K562 (cell line): ENCODE results near the gene RHOBTB3. TPM values are rescaled to one million over a fixed set of nuclear protein-coding genes. Genes with fewer than 3 reads are reported as not detected.
A peak's percentile ranks its signal among the peaks of the same experiment; 100 is the strongest.

Source experiments
- BACH1 ChIP-seq: fragments of 200-800 bp; sonication (Bioruptor generic); IDR thresholded peaks from 2 replicates; pipeline ENCODE4 v1.6.1; 2016; ENCODE audit warnings: missing genetic modification characterization, missing compliant biosample characterization
- CREBBP ChIP-seq: IDR thresholded peaks from one replicate; pipeline ENCODE4 v1.6.1; 2012; ENCODE audit warnings: low read depth, mild to moderate bottlenecking, control low read depth, inconsistent platforms, low read length
- EZH2 ChIP-seq: IDR thresholded peaks from 2 replicates; pipeline ENCODE4 v1.6.1; 2012; ENCODE audit warnings: low read depth, mild to moderate bottlenecking, inconsistent platforms, low read length, borderline replicate concordance
- HIVEP1 ChIP-seq: fragments of 250-450 bp; sonication (Bioruptor Pico); IDR thresholded peaks from 2 replicates; pipeline ENCODE4 v1.4.0; 2020; ENCODE audit warnings: mild to moderate bottlenecking
- RUNX1 ChIP-seq: sonication (generic); IDR thresholded peaks from 2 replicates; pipeline ENCODE4 v1.6.1; 2016; ENCODE audit warnings: antibody characterized with exemption, low read depth
- SP1 ChIP-seq: sonication (generic); formaldehyde crosslinking; IDR thresholded peaks from 2 replicates; pipeline ENCODE4 v1.8.1; 2022; ENCODE audit warnings: mild to moderate bottlenecking, missing genetic modification reagents
- THRB ChIP-seq: fragments of 450-650 bp; formaldehyde crosslinking; conservative IDR thresholded peaks from 2 replicates; pipeline ENCODE4 v1.4.0; 2022; ENCODE audit warnings: mild to moderate bottlenecking, missing genetic modification characterization
- ZKSCAN1 ChIP-seq: fragments of 150-350 bp; IDR thresholded peaks from 2 replicates; pipeline ENCODE4 v1.6.1; 2016; ENCODE audit warnings: low read depth, low read length
- ZNF274 ChIP-seq: IDR thresholded peaks from 2 replicates; pipeline ENCODE4 v1.6.1; 2011; ENCODE audit warnings: low read depth, mild to moderate bottlenecking, low read length, moderate library complexity, borderline replicate concordance
- polyA plus RNA-seq, 8 experiments: library from polyadenylated mRNA; depleted of rRNA in 4 of 8; stranded (reverse) in 5 of 8; unstranded in 3 of 8; fragments of >200 nt; fragmentation: Nextera tagmentation in 2 of 8; fragmentation: Illumina TruSeq in 1 of 8; extraction: Ambion mirVana in 2 of 8; extraction: Trizol in 1 of 8; gene quantifications; 2 replicates each; pipeline versions ENCODE4 v1.2.1 to v1.2.3, GENCODE V29; 2011 to 2014; ENCODE audit warnings: inconsistent platforms in 1 of 8, missing spikeins in 1 of 8
- total RNA-seq, 7 experiments: library from RNA; depleted of rRNA in 6 of 7; stranded (reverse); fragments of >200 nt in 6 of 7; fragmentation: Illumina TruSeq in 2 of 7; extraction: Trizol in 2 of 7; gene quantifications; 2 replicates each; pipeline versions ENCODE4 v1.2.1 to v1.2.3, GENCODE V29; 2011 to 2021; ENCODE audit warnings: low replicate concordance in 1 of 7
- TF ChIP-seq, protein P1 (sequence below), 2 experiments: fragments of 250-450 bp in 1 of 2; fragments of 450-650 bp in 1 of 2; sonication (Bioruptor Pico) in 1 of 2; IDR thresholded peaks; 2 replicates each; pipeline versions ENCODE4 v1.6.1 to v1.8.0; 2016 to 2021; ENCODE audit warnings: mild to moderate bottlenecking in 2 of 2, moderate library complexity in 2 of 2, missing compliant biosample characterization in 1 of 2, missing genetic modification characterization in 1 of 2
- TF ChIP-seq, protein P2 (sequence below): fragments of 200-800 bp; sonication (Bioruptor generic); IDR thresholded peaks from 2 replicates; pipeline ENCODE4 v1.6.1; 2016; ENCODE audit warnings: missing genetic modification characterization, missing compliant biosample characterization
- TF ChIP-seq, protein P3 (sequence below): IDR thresholded peaks from 2 replicates; pipeline ENCODE4 v1.6.1; 2016; ENCODE audit warnings: missing genetic modification characterization, missing compliant biosample characterization
- TF ChIP-seq, protein P4 (sequence below): sonication (generic); formaldehyde crosslinking; IDR thresholded peaks from 2 replicates; pipeline ENCODE4 v1.8.0; 2022; ENCODE audit warnings: mild to moderate bottlenecking, missing genetic modification reagents

The RHOBTB3 gene
- total and polyA plus RNA-seq, 9 of the 15 experiments (the other 6 are each of a cell fraction or from before 2014, with no cell fraction given), result 39.7 to 143 (median 115) TPM

DNA sequence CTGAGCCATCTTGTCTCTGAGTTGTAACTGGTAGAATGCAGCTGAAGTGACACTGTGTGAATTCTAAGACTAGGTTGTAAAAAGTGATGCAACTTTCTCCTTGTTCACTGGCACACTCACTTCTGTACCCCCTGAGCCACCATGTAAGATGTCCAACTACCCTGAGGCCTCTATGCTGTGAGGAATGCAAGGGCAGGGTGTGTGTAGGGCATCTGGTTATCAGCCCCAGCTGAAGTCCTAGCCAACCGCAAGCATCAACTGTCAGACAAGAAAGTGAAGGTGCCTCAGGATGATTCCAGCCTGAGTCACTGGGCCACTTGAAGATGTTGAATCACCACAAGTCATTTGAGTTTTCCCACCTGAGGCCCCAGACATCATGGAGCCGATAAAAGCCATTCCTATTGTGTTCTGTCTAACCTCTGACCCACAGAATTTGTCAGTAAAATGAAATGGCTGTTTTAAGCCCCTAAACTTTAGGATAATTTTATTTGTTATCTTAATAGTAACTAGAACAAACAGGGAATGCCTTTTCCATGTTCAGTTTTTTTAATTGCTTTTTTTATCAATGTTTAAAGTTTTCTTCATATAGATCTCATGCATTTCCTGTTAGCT is 18.7 kb upstream of the RHOBTB3 start (continued):
- peak; percentile 75; the same call in 1 of the 2 replicates for TF ChIP-seq ZKSCAN1
- TF ChIP-seq ZNF274, result no peak
- 0 out of 2 replicates have a peak, but pooled peaks have one; percentile 67 for TF ChIP-seq THRB
- TF ChIP-seq SP1 (CRISPR knock-in tag), result peak; percentile 70
- TF ChIP-seq, protein P1, sequence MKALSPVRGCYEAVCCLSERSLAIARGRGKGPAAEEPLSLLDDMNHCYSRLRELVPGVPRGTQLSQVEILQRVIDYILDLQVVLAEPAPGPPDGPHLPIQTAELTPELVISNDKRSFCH (CRISPR knock-in tag; IDR thresholded peaks at IDR 0.05), result no peak
- TF ChIP-seq, protein P1 (tag; IDR thresholded peaks at IDR 0.05), result peak; percentile 92
- TF ChIP-seq, protein P2, sequence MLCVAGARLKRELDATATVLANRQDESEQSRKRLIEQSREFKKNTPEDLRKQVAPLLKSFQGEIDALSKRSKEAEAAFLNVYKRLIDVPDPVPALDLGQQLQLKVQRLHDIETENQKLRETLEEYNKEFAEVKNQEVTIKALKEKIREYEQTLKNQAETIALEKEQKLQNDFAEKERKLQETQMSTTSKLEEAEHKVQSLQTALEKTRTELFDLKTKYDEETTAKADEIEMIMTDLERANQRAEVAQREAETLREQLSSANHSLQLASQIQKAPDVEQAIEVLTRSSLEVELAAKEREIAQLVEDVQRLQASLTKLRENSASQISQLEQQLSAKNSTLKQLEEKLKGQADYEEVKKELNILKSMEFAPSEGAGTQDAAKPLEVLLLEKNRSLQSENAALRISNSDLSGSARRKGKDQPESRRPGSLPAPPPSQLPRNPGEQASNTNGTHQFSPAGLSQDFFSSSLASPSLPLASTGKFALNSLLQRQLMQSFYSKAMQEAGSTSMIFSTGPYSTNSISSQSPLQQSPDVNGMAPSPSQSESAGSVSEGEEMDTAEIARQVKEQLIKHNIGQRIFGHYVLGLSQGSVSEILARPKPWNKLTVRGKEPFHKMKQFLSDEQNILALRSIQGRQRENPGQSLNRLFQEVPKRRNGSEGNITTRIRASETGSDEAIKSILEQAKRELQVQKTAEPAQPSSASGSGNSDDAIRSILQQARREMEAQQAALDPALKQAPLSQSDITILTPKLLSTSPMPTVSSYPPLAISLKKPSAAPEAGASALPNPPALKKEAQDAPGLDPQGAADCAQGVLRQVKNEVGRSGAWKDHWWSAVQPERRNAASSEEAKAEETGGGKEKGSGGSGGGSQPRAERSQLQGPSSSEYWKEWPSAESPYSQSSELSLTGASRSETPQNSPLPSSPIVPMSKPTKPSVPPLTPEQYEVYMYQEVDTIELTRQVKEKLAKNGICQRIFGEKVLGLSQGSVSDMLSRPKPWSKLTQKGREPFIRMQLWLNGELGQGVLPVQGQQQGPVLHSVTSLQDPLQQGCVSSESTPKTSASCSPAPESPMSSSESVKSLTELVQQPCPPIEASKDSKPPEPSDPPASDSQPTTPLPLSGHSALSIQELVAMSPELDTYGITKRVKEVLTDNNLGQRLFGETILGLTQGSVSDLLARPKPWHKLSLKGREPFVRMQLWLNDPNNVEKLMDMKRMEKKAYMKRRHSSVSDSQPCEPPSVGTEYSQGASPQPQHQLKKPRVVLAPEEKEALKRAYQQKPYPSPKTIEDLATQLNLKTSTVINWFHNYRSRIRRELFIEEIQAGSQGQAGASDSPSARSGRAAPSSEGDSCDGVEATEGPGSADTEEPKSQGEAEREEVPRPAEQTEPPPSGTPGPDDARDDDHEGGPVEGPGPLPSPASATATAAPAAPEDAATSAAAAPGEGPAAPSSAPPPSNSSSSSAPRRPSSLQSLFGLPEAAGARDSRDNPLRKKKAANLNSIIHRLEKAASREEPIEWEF, result peak; percentile 78; the same call in 1 of the 2 replicates
- no peak for TF ChIP-seq CREBBP
- no peak for TF ChIP-seq EZH2
- TF ChIP-seq, protein P3, sequence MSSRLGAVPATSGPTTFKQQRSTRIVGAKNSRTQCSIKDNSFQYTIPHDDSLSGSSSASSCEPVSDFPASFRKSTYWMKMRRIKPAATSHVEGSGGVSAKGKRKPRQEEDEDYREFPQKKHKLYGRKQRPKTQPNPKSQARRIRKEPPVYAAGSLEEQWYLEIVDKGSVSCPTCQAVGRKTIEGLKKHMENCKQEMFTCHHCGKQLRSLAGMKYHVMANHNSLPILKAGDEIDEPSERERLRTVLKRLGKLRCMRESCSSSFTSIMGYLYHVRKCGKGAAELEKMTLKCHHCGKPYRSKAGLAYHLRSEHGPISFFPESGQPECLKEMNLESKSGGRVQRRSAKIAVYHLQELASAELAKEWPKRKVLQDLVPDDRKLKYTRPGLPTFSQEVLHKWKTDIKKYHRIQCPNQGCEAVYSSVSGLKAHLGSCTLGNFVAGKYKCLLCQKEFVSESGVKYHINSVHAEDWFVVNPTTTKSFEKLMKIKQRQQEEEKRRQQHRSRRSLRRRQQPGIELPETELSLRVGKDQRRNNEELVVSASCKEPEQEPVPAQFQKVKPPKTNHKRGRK (tag), result 0 out of 2 replicates have a peak, but pooled peaks have one; percentile 17
- TF ChIP-seq, protein P4, sequence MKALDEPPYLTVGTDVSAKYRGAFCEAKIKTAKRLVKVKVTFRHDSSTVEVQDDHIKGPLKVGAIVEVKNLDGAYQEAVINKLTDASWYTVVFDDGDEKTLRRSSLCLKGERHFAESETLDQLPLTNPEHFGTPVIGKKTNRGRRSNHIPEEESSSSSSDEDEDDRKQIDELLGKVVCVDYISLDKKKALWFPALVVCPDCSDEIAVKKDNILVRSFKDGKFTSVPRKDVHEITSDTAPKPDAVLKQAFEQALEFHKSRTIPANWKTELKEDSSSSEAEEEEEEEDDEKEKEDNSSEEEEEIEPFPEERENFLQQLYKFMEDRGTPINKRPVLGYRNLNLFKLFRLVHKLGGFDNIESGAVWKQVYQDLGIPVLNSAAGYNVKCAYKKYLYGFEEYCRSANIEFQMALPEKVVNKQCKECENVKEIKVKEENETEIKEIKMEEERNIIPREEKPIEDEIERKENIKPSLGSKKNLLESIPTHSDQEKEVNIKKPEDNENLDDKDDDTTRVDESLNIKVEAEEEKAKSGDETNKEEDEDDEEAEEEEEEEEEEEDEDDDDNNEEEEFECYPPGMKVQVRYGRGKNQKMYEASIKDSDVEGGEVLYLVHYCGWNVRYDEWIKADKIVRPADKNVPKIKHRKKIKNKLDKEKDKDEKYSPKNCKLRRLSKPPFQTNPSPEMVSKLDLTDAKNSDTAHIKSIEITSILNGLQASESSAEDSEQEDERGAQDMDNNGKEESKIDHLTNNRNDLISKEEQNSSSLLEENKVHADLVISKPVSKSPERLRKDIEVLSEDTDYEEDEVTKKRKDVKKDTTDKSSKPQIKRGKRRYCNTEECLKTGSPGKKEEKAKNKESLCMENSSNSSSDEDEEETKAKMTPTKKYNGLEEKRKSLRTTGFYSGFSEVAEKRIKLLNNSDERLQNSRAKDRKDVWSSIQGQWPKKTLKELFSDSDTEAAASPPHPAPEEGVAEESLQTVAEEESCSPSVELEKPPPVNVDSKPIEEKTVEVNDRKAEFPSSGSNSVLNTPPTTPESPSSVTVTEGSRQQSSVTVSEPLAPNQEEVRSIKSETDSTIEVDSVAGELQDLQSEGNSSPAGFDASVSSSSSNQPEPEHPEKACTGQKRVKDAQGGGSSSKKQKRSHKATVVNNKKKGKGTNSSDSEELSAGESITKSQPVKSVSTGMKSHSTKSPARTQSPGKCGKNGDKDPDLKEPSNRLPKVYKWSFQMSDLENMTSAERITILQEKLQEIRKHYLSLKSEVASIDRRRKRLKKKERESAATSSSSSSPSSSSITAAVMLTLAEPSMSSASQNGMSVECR (CRISPR knock-in tag), result peak; percentile 72; the same call in 1 of the 2 replicates
- peak; percentile 44; the same call in 1 of the 2 replicates for TF ChIP-seq BACH1 (tag)
- TF ChIP-seq RUNX1, result peak; percentile 98
- TF ChIP-seq HIVEP1, result 0 out of 2 replicates have a peak, but pooled peaks have one; percentile 49
